GM20000 (cell line): ENCODE data around the gene TENT5C.

ENCODE experiments used
- DNase-seq: peaks from one replicate; pipeline ENCODE4 v3.0.0; 2012; ENCODE audit warnings: low spot score
- TF ChIP-seq, protein P1 (sequence below): IDR thresholded peaks from 2 replicates; pipeline ENCODE4 v1.5.1; 2012; ENCODE audit warnings: mild to moderate bottlenecking, control low read depth; ENCODE audit errors: extremely low read depth, missing control alignments

The TENT5C gene

DNA sequence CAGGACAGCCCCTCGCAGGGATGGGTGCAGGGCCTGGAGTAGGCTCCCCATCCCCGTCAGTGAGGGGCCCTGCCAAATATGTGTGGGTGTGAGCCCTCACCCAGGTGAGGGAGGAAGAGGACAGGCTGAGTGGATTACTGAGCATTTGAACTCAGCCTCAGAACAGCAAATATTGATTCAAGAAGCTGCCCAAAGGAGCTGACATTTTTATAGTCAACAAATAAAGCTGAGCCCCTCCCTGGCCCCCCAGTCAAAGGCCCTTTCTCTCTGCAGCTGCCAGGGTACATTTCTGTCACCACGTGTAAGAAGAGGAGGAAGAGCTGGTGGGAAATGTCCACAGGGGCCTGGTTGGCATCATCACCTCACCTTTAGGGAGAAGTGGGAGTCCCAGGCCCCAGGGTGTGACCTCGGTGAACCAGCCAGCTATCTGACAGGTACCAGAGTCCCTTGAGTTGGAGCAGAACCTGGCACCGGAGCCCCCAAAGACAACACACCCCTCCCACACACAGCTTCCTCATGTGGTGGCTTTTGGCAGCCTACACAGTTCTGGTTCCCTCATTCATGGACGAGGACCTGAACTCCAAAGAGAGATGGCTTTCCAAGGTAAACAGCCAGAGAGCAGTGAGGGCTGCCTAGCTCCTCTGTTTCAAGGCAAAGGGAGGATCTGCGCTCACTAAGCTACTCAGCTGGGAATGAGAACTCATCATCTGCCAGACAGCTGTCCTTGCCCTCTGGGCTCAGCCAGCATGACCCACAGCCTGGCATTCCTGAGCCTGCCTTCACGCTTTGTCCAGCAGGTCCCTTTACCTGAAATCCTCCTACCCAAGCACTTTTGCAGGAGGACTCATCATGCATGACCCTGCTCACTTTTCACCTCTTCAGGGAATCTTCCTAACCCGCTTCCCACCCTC is 43.0 kb upstream of the TENT5C start:
- DNase-seq, result no peak

DNA sequence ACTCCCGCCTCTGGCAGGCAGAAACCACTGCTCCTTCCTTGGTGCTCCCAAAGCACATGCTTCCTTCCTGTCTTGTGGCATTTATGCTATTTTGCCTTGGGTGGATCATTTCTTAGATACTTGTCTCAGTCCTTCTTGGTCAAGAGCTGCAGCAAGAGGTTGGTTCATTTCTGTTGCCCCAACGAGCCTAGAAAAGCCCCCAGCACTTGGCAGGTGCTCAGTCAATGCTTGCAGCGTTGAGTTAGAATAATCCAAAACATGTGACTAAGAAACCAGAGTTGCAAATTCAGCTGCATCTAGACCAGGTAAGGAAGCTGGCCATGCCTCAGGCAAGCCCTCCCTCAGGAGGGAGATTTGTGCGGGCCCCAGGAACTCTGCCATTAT is 42.4 kb upstream of the TENT5C start:
- TF ChIP-seq, protein P1, sequence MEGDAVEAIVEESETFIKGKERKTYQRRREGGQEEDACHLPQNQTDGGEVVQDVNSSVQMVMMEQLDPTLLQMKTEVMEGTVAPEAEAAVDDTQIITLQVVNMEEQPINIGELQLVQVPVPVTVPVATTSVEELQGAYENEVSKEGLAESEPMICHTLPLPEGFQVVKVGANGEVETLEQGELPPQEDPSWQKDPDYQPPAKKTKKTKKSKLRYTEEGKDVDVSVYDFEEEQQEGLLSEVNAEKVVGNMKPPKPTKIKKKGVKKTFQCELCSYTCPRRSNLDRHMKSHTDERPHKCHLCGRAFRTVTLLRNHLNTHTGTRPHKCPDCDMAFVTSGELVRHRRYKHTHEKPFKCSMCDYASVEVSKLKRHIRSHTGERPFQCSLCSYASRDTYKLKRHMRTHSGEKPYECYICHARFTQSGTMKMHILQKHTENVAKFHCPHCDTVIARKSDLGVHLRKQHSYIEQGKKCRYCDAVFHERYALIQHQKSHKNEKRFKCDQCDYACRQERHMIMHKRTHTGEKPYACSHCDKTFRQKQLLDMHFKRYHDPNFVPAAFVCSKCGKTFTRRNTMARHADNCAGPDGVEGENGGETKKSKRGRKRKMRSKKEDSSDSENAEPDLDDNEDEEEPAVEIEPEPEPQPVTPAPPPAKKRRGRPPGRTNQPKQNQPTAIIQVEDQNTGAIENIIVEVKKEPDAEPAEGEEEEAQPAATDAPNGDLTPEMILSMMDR, result no peak
- DNase-seq, result no peak

More for the DNA sequence above, 43.0 kb upstream of the TENT5C start:
- TF ChIP-seq, protein P1, result no peak

DNA sequence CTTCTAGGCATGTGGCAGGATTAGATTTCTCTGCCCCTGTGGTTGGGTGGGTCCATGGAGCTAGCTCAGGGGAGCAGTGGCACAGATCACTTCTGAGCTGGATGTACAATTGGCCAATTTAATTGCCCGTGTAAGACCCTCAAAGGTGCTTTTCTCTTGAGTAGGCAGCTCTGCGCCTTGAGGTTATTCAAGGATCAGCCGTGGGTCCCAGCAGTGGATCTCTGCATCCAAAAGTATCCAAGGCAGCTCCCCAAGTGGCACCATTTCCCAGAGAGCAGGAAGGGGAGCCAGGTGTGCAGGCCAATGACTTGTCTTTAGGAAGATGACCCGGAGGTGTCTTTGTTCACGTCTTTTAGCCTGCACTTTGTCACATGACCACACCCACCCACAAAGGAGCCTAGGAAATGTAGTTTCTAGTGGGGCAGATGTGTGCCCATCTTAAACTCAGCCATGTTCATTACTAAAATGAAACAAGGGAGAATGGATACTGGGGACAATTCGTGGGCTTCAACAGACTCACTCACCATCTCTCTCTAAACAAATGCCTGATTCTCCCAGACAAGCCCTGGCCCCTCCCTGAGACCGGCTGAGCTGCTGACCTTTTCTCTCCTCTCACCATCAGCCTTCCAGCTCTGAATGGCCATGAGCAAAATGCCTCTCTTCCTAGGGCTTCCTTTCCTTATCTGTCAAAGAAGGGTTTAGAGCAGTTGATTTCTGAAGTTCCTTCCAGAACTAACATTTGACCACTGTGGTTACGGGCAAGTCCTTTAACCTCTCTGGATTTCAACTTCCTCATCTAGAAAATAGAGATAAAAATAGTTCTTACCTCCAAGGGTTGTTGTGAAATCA is 41.4 kb upstream of the TENT5C start:
- TF ChIP-seq, protein P1, result no peak
- no peak for DNase-seq

DNA sequence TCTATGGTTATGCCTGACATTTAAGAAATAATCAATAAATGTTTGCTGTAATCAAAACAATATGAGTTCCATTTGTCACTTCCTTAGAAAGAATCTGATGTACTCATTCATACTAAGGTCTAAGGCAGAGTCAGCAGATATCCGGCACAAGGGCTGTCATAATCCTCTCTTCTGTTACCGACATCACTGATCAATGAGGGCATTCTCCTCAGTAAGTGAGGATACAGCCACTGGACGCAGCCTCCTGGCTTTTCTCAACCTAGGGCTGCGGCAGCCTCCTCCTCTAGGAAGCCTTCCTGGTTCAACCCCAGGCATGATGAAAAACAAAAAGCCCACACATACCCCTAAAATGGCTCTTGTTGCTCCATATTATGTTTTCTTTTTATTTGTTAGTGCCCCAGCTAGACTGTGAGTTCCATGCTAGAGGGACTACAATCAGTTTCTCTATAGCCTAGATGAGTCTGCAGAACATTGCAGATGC is 40.7 kb upstream of the TENT5C start:
- TF ChIP-seq, protein P1, result no peak
- no peak for DNase-seq

DNA sequence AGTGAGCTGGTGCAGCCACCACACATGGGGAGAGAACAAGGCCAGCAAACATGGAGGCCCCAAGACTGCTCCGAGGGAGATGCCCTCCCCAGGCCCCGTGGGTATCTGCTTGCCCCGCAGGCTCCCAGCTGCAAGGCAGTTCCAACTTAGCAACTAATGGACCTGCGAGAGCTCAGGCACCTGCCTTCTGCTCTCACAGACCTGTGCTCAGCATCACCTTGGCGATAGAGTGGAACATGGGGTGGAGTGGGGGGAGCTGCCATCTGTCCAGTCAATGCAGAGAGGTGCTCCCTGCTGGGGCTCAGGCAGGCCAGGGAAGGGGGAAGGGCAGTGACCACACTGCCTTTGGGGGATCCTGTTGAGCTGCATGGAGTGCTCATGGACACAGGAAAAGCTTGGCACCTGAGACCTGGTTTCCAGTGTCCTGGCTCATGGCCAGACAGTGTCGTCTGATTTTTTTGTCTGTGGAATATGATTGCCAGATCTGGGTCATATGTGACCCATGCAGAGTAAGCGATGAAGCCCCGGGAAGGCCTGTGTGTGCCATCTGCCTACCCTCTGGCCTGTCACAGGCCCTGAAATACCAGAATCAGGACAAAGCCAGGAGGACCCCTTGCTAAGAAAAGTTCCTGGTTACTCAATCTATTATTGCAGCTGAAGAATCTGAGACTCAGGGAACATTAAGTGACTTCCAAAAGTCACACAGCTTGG is 39.9 kb upstream of the TENT5C start:
- TF ChIP-seq, protein P1, result no peak
- no peak for DNase-seq

DNA sequence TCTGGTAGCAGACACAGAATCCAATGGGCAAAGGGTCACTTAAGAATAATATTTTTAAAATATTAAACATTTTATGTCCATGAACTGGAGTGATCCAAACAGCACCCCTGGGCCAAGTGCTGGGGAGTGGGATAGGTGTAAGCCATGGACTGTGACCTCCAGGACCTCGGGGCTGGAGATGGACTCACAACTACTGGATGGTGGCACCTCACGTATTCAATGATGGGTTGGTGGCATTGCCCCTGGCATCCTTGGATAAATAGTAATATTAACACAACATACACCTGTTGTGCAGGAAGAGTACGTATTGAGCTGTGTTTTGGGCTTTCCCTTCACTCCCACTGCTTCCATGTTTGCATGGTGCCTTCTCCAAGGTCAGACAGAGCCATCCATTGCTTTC is 39.3 kb upstream of the TENT5C start:
- TF ChIP-seq, protein P1, result no peak
- no peak for DNase-seq
